ENCODE results near the gene TNFRSF4. TPM values are rescaled to one million over a fixed set of nuclear protein-coding genes. Genes with fewer than 3 reads are reported as not detected.

Gene TNFRSF4
- 0.17 TPM in 1 of 5 replicates, not detected in the others for total RNA-seq (2022; extraction: Qiagen RNA extraction; ENCODE audit: low read depth)

GRCh38 chr1:1213345-1214265 lies at the start of gene TNFRSF4:
TSS of gene TNFRSF4 (minus strand) at chr1:1214153. CDS start at chr1:1214127, 26 bp downstream.

GRCh38 chr1:1246577-1247340 lies 32.8 kb upstream of the TNFRSF4 start, which contains the start of gene C1QTNF12:
TSS of gene C1QTNF12 (minus strand) at chr1:1246722. CDS start at chr1:1246690, 32 bp downstream.

GRCh38 chr1:1232208-1232795 lies 18.3 kb upstream of the TNFRSF4 start, which contains the start of gene B3GALT6:
TSS of gene B3GALT6 (plus strand) at chr1:1232237. CDS start at chr1:1232279, 42 bp downstream.

GRCh38 chr1:1231400-1232207 lies 17.7 kb upstream of the TNFRSF4 start, which contains the start of gene SDF4:
TSS of gene SDF4 (minus strand) at chr1:1232001. CDS start at chr1:1228772, 3,229 bp downstream.

GRCh38 chr1:1206376-1206965 lies 7.5 kb downstream of the TNFRSF4 start, which contains the start of gene TNFRSF18:
TSS of gene TNFRSF18 (minus strand) at chr1:1206592. CDS start at chr1:1206571, 21 bp downstream.

GRCh38 chr1:1173793-1174415 lies 40.0 kb downstream of the TNFRSF4 start, which contains the start of gene TTLL10:
TSS of gene TTLL10 (plus strand) at chr1:1173880. CDS start at chr1:1179216, 5,336 bp downstream.

Other genes starting within 250 kb of the TNFRSF4 start
- gene PLEKHN1, start 247.7 kb downstream of the TNFRSF4 start, total RNA-seq (2022; extraction: Qiagen RNA extraction; ENCODE audit: low read depth) = 4.4 to 7.1 TPM (median 6.1 TPM) in 5 replicates
- gene PERM1, start 232.1 kb downstream of the TNFRSF4 start, total RNA-seq (2022; extraction: Qiagen RNA extraction; ENCODE audit: low read depth) = 0.09 to 0.16 TPM (median 0.15 TPM) in 5 replicates
- 24.5 to 59.7 TPM (median 54.3 TPM) in 5 replicates for gene HES4, start 214.1 kb downstream of the TNFRSF4 start, total RNA-seq (2022; extraction: Qiagen RNA extraction; ENCODE audit: low read depth)
- 18.0 to 26.2 TPM (median 22.7 TPM) in 5 replicates for gene ISG15, start 200.7 kb downstream of the TNFRSF4 start, total RNA-seq (2022; extraction: Qiagen RNA extraction; ENCODE audit: low read depth)
- gene AGRN, start 194.0 kb downstream of the TNFRSF4 start, total RNA-seq (2022; extraction: Qiagen RNA extraction; ENCODE audit: low read depth) = 101 to 135 TPM (median 119 TPM) in 5 replicates
- 0.16 to 0.58 TPM (median 0.39 TPM) in 5 replicates for gene RNF223, start 139.8 kb downstream of the TNFRSF4 start, total RNA-seq (2022; extraction: Qiagen RNA extraction; ENCODE audit: low read depth)
- gene C1orf159, start 98.1 kb downstream of the TNFRSF4 start, total RNA-seq (2022; extraction: Qiagen RNA extraction; ENCODE audit: low read depth) = 11.5 to 16.4 TPM (median 12.5 TPM) in 5 replicates
- gene TTLL10, start 40.3 kb downstream of the TNFRSF4 start, total RNA-seq (2022; extraction: Qiagen RNA extraction; ENCODE audit: low read depth) = not detected in 5 replicates
- 0.23 to 0.31 TPM in 2 of 5 replicates, not detected in the others for gene TNFRSF18, start 7.6 kb downstream of the TNFRSF4 start, total RNA-seq (2022; extraction: Qiagen RNA extraction; ENCODE audit: low read depth)
- gene SDF4, start 17.8 kb upstream of the TNFRSF4 start, total RNA-seq (2022; extraction: Qiagen RNA extraction; ENCODE audit: low read depth) = 110 to 131 TPM (median 118 TPM) in 5 replicates
- gene B3GALT6, start 18.1 kb upstream of the TNFRSF4 start, total RNA-seq (2022; extraction: Qiagen RNA extraction; ENCODE audit: low read depth) = 9.3 to 19.5 TPM (median 18.1 TPM) in 5 replicates
- gene C1QTNF12, start 32.6 kb upstream of the TNFRSF4 start, total RNA-seq (2022; extraction: Qiagen RNA extraction; ENCODE audit: low read depth) = 0.97 to 1.7 TPM (median 1.5 TPM) in 5 replicates
- gene UBE2J2, start 59.7 kb upstream of the TNFRSF4 start, total RNA-seq (2022; extraction: Qiagen RNA extraction; ENCODE audit: low read depth) = 35.4 to 51.3 TPM (median 47.1 TPM) in 5 replicates
- gene SCNN1D, start 66.3 kb upstream of the TNFRSF4 start, total RNA-seq (2022; extraction: Qiagen RNA extraction; ENCODE audit: low read depth) = 0.56 to 1.4 TPM (median 1.3 TPM) in 5 replicates
- 11.2 to 21.2 TPM (median 16.3 TPM) in 5 replicates for gene ACAP3, start 93.8 kb upstream of the TNFRSF4 start, total RNA-seq (2022; extraction: Qiagen RNA extraction; ENCODE audit: low read depth)
- 15.4 to 25.1 TPM (median 23.2 TPM) in 5 replicates for gene PUSL1, start 94.4 kb upstream of the TNFRSF4 start, total RNA-seq (2022; extraction: Qiagen RNA extraction; ENCODE audit: low read depth)
- 47.8 to 64.8 TPM (median 58.8 TPM) in 5 replicates for gene INTS11, start 110.5 kb upstream of the TNFRSF4 start, total RNA-seq (2022; extraction: Qiagen RNA extraction; ENCODE audit: low read depth)
- 12.8 to 22.6 TPM (median 18.6 TPM) in 5 replicates for gene CPTP, start 110.6 kb upstream of the TNFRSF4 start, total RNA-seq (2022; extraction: Qiagen RNA extraction; ENCODE audit: low read depth)
- 0.09 to 0.16 TPM (median 0.12 TPM) in 5 replicates for gene TAS1R3, start 117.1 kb upstream of the TNFRSF4 start, total RNA-seq (2022; extraction: Qiagen RNA extraction; ENCODE audit: low read depth)
- 47.0 to 84.6 TPM (median 76.5 TPM) in 5 replicates for gene DVL1, start 135.3 kb upstream of the TNFRSF4 start, total RNA-seq (2022; extraction: Qiagen RNA extraction; ENCODE audit: low read depth)
- gene MXRA8, start 144.4 kb upstream of the TNFRSF4 start, total RNA-seq (2022; extraction: Qiagen RNA extraction; ENCODE audit: low read depth) = 0.14 to 0.27 TPM (median 0.23 TPM) in 5 replicates
- 109 to 188 TPM (median 157 TPM) in 5 replicates for gene AURKAIP1, start 161.1 kb upstream of the TNFRSF4 start, total RNA-seq (2022; extraction: Qiagen RNA extraction; ENCODE audit: low read depth)
- 40.1 to 58.5 TPM (median 55.1 TPM) in 5 replicates for gene CCNL2, start 185.2 kb upstream of the TNFRSF4 start, total RNA-seq (2022; extraction: Qiagen RNA extraction; ENCODE audit: low read depth)
- gene MRPL20, start 193.1 kb upstream of the TNFRSF4 start, total RNA-seq (2022; extraction: Qiagen RNA extraction; ENCODE audit: low read depth) = 130 to 154 TPM (median 133 TPM) in 5 replicates
- gene ANKRD65, start 207.1 kb upstream of the TNFRSF4 start, total RNA-seq (2022; extraction: Qiagen RNA extraction; ENCODE audit: low read depth) = 0.07 to 0.09 TPM in 2 of 5 replicates, not detected in the others
- 6.1 to 16.9 TPM (median 13.8 TPM) in 5 replicates for gene VWA1, start 221.5 kb upstream of the TNFRSF4 start, total RNA-seq (2022; extraction: Qiagen RNA extraction; ENCODE audit: low read depth)
- gene ATAD3C, start 235.5 kb upstream of the TNFRSF4 start, total RNA-seq (2022; extraction: Qiagen RNA extraction; ENCODE audit: low read depth) = not detected in 5 replicates

Data from A549 treated with DMSO at 1 μM for 4 hours (cell line).